Ovary (tissue), 3 donors: ENCODE measurements around the gene AP1M2.

Source experiments
- POLR2A ChIP-seq: fragments of 450-650 bp; IDR thresholded peaks from one replicate; pipeline ENCODE4 v1.6.1; 2017; ENCODE audit warnings: antibody characterized with exemption, mild to moderate bottlenecking, moderate library complexity
- TF ChIP-seq, protein P1 (sequence below), 3 donors: fragments of 450-650 bp in 2 of 3; fragments of 200-600 bp in 1 of 3; IDR thresholded peaks; one replicate each; pipeline versions ENCODE4 v1.5.1 to v1.8.0; 2016 to 2022; ENCODE audit warnings: antibody characterized with exemption in 3 of 3, mild to moderate bottlenecking in 1 of 3
- donor health status: DM: no; HTN: no; CAD: no.

GRCh38 chr19:10612499-10613119 is 25.5 kb upstream of the AP1M2 start:
- no peak for TF ChIP-seq POLR2A
- TF ChIP-seq, protein P1, sequence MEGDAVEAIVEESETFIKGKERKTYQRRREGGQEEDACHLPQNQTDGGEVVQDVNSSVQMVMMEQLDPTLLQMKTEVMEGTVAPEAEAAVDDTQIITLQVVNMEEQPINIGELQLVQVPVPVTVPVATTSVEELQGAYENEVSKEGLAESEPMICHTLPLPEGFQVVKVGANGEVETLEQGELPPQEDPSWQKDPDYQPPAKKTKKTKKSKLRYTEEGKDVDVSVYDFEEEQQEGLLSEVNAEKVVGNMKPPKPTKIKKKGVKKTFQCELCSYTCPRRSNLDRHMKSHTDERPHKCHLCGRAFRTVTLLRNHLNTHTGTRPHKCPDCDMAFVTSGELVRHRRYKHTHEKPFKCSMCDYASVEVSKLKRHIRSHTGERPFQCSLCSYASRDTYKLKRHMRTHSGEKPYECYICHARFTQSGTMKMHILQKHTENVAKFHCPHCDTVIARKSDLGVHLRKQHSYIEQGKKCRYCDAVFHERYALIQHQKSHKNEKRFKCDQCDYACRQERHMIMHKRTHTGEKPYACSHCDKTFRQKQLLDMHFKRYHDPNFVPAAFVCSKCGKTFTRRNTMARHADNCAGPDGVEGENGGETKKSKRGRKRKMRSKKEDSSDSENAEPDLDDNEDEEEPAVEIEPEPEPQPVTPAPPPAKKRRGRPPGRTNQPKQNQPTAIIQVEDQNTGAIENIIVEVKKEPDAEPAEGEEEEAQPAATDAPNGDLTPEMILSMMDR (IDR thresholded peaks at IDR 0.05): no peak
